HFF-Myc (cell line): ENCODE measurements around the gene REXO2.

Source experiments
- DNase-seq: peaks from one replicate; pipeline ENCODE4 v3.0.0-alpha.2; 2011; ENCODE audit warnings: low read depth; ENCODE audit errors: extremely low read depth
- H3K4me3 ChIP-seq: replicated peaks from 2 replicates; pipeline ENCODE4 v1.5.1; 2011; ENCODE audit warnings: low read depth, mild to moderate bottlenecking, control low read depth, low read length
- TF ChIP-seq, protein P1 (sequence below): IDR thresholded peaks from 2 replicates; pipeline ENCODE4 v1.5.1; 2012; ENCODE audit warnings: mild to moderate bottlenecking, low read depth, low read length, control low read depth; ENCODE audit errors: missing control alignments

Gene REXO2

GRCh38 chr11:114399490-114400215 lies 39.6 kb upstream of the REXO2 start:
- peak overlapping the region; percentile 93 for H3K4me3 ChIP-seq
- no peak for DNase-seq
- TF ChIP-seq, protein P1, sequence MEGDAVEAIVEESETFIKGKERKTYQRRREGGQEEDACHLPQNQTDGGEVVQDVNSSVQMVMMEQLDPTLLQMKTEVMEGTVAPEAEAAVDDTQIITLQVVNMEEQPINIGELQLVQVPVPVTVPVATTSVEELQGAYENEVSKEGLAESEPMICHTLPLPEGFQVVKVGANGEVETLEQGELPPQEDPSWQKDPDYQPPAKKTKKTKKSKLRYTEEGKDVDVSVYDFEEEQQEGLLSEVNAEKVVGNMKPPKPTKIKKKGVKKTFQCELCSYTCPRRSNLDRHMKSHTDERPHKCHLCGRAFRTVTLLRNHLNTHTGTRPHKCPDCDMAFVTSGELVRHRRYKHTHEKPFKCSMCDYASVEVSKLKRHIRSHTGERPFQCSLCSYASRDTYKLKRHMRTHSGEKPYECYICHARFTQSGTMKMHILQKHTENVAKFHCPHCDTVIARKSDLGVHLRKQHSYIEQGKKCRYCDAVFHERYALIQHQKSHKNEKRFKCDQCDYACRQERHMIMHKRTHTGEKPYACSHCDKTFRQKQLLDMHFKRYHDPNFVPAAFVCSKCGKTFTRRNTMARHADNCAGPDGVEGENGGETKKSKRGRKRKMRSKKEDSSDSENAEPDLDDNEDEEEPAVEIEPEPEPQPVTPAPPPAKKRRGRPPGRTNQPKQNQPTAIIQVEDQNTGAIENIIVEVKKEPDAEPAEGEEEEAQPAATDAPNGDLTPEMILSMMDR, result no peak

DNA sequence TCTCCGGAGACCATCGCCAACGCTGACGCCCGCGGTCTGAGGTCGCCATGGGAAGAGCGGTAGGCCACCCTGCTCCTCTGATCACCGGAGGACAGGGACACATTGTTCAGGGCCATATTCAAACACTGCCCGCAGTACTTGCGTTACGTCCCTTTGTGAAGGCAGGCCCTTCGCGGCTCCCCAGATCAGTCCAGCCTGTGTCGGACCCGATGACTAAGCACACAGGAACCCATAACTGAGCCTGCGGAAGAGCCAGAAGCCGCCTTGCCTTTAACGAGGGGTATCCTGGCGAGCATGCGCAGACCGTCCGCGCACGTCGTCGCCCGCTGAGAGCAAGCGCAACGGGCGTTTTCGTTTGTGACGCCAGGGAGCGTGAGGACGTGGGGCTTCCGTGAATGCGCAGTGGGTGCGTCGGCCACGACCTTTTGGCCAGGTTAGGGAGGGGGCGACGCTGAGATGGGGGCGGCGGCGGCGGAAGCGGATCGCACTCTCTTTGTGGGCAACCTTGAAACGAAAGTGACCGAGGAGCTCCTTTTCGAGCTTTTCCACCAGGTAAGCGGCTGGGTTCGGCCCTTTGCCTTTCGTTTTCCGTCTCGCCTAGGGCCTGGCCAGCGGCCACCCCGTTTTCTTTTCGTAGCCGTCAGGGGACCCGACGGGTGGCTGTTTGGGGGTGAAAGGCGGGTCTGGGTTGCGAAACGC lies 38.9 kb upstream of the REXO2 start, which contains the start of the genes C11orf71 and RBM7:
C11orf71 (minus strand) TSS at position 296 of the 699 bp plus-strand sequence; CDS start at position 116, 180 bp downstream.
RBM7 (plus strand) TSS at position 451 of the 699 bp plus-strand sequence; CDS start at position 457, 6 bp downstream.
- peak within 1 kb of the TSS; percentile 93 for H3K4me3 ChIP-seq
- TF ChIP-seq, protein P1, result no peak
- peak; percentile 95 for DNase-seq

- peak overlapping the region; percentile 93 for H3K4me3 ChIP-seq
- TF ChIP-seq, protein P1, result no peak
- no peak for DNase-seq
Observed at GRCh38 chr11:114400915-114401223, 38.4 kb upstream of the REXO2 start.

DNA sequence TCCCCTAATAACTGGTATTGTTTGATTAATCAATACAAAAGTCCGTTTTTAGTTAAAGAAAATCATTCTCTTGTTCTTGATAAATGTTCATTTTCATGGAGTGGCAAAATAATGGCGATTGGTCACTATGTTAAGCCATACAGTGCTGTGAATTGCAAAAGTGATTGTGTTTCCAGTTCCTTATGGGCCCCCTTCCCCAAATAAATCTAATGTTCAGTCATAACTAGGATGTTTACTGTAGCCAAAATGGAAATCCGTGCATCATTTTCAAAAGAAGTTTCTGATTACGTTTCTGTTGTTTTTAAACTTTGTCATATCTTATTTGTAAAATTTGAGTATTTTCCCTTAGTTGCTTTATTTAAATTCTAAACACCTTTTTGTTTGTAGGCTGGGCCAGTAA lies 38.0 kb upstream of the REXO2 start:
- H3K4me3 ChIP-seq, result peak overlapping the region; percentile 93
- TF ChIP-seq, protein P1, result no peak
- DNase-seq, result no peak

DNA sequence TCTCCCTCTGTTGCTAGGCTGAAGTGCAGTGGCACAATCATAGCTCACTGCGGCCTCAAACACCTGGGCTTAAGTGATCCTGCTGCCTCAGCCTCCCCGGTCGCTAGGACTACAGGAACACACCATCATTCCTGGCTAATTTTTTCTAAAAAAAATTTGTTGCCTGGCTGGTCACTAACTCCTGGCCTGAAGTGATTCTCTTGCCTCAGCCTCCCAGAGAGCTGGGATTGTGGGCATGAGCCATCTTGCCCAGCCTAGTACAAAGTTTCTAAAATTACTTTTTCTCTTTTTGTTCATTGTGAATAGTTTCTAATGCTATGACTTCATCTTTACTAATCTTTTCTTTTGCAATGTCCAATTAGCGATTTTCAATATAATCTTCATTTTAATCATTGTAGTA lies 26.3 kb upstream of the REXO2 start:
- TF ChIP-seq, protein P1, result no peak
- no peak for DNase-seq
- no peak overlapping the region for H3K4me3 ChIP-seq

- no peak overlapping the region for H3K4me3 ChIP-seq
- TF ChIP-seq, protein P1, result no peak
- DNase-seq, result no peak
Observed at GRCh38 chr11:114413958-114414357, 25.3 kb upstream of the REXO2 start.
